HepG2 (cell line): Measurements from ENCODE around the gene ARHGAP12. TPM values are rescaled to one million over a fixed set of nuclear protein-coding genes. Genes with fewer than 3 reads are reported as not detected.

Source experiments
- ATAC-seq: fragments of 200-7000 bp; cut with Tn5 transposase; 3 replicates; pipeline ENCODE4 v1.9.1; 2020; ENCODE audit warnings: mild to moderate bottlenecking, moderate library complexity
- BruUV-seq: library from RNA; stranded (reverse); fragments of 400-500 nt; replicated peaks from 2 replicates; lab custom pipeline; 2021; lab: Mats Ljungman, UMichigan
- CTCF ChIA-PET: fragments of 300-600 bp; formaldehyde crosslinking; extraction: SDS; loops from one replicate; lab custom pipeline; 2021; ENCODE audit warnings: low total read pairs, inconsistent platforms, low intra/inter-chr PET ratio; lab: Yijun Ruan, JAX
- POLR2A ChIA-PET: fragments of 350-600 bp; sonication (Branson Sonifier 250); formaldehyde crosslinking; loops from one replicate; lab custom pipeline; 2020; ENCODE audit warnings: antibody characterized with exemption, inconsistent platforms; lab: Yijun Ruan, JAX
- DNase-seq: peaks from one replicate; pipeline ENCODE4 v3.0.0-alpha.2; 2015; ENCODE audit warnings: low spot score
- FAIRE-seq: peaks from 3 replicates; lab custom pipeline; 2011; peaks lifted over from hg19 to GRCh38; lab: Jason Lieb, UNC
- H2AFZ ChIP-seq: one replicate; pipeline ENCODE4 v1.6.1; 2011; ENCODE audit warnings: low read length, inconsistent platforms
- H3K27ac ChIP-seq: fragments of 300-600 bp; 3 replicates; pipeline ENCODE4 v1.8.0; 2011; ENCODE audit warnings: mixed run types, mild to moderate bottlenecking, mixed read lengths, low read length, inconsistent platforms; ENCODE audit not compliant: insufficient read depth; ENCODE audit errors: extremely low read length
- H3K27me3 ChIP-seq, 2 experiments: fragments of 200-600 bp in 1 of 2; 2 replicates in 1 of 2; 3 replicates in 1 of 2; pipeline versions ENCODE4 v1.6.0 to v1.8.0; 2011; ENCODE audit warnings: low read length in 2 of 2, mild to moderate bottlenecking in 2 of 2, moderate library complexity in 2 of 2, inconsistent platforms in 1 of 2; ENCODE audit not compliant: insufficient read depth in 2 of 2, control insufficient read depth in 1 of 2
- H3K36me3 ChIP-seq, 2 experiments: fragments of 200-600 bp in 1 of 2; replicated peaks in 1 of 2; 2 replicates in 1 of 2; 3 replicates in 1 of 2; pipeline versions ENCODE4 v1.5.1 to v1.8.0; 2011; ENCODE audit warnings: low read length in 2 of 2, inconsistent platforms in 1 of 2; ENCODE audit not compliant: insufficient read depth in 2 of 2, control insufficient read depth in 1 of 2
- H3K4me1 ChIP-seq: 2 replicates; pipeline ENCODE4 v1.5.1; 2012; ENCODE audit warnings: low read length, inconsistent platforms; ENCODE audit not compliant: insufficient read depth
- H3K4me2 ChIP-seq: 2 replicates; pipeline ENCODE4 v1.6.0; 2011; ENCODE audit warnings: low read depth, low read length, inconsistent platforms
- H3K4me3 ChIP-seq, 3 experiments: fragments of 200-600 bp in 1 of 3; sonication (generic), shearing (Covaris generic) in 1 of 3; replicated peaks in 1 of 3; 2 replicates each; pipeline ENCODE4 v1.5.1; 2011 to 2016; ENCODE audit warnings: low read length in 3 of 3, inconsistent platforms in 2 of 3, low read depth in 2 of 3, mild to moderate bottlenecking in 2 of 3, control low read depth in 1 of 3, mixed read lengths in 1 of 3; ENCODE audit not compliant: insufficient read depth in 1 of 3
- H3K79me2 ChIP-seq: one replicate; pipeline ENCODE4 v1.6.1; 2011; ENCODE audit warnings: low read length, inconsistent platforms; ENCODE audit not compliant: insufficient read depth
- H3K9ac ChIP-seq: 2 replicates; pipeline ENCODE4 v1.6.0; 2011; ENCODE audit warnings: mild to moderate bottlenecking, low read depth, low read length, inconsistent platforms; ENCODE audit not compliant: insufficient read depth
- H3K9me3 ChIP-seq: 2 replicates; pipeline ENCODE4 v1.5.1; 2012; ENCODE audit warnings: mild to moderate bottlenecking, low read length
- H4K20me1 ChIP-seq: 2 replicates; pipeline ENCODE4 v1.6.0; 2011; ENCODE audit warnings: inconsistent platforms, mild to moderate bottlenecking, low read length, moderate library complexity; ENCODE audit not compliant: insufficient read depth
- ELF3 ChIP-seq: IDR thresholded peaks from 2 replicates; pipeline ENCODE4 v1.6.1; 2016; ENCODE audit warnings: missing genetic modification reagents, missing compliant biosample characterization
- ESRRA ChIP-seq: sonication (generic); formaldehyde crosslinking; IDR thresholded peaks from 2 replicates; pipeline ENCODE4 v1.5.1; 2020; ENCODE audit warnings: mild to moderate bottlenecking, low read depth, missing genetic modification reagents
- NFYB ChIP-seq: sonication (generic); formaldehyde crosslinking; IDR thresholded peaks from 2 replicates; pipeline ENCODE4 v1.4.0; 2020; ENCODE audit warnings: missing genetic modification reagents
- PPARG ChIP-seq: conservative IDR thresholded peaks from 2 replicates; pipeline ENCODE4 v1.6.1; 2016; ENCODE audit warnings: missing biosample characterization, missing genetic modification reagents
- TAF1 ChIP-seq: sonication (generic); formaldehyde crosslinking; IDR thresholded peaks from 2 replicates; pipeline ENCODE4 v1.4.0; 2020; ENCODE audit warnings: missing genetic modification reagents
- TBP ChIP-seq: sonication (generic); formaldehyde crosslinking; IDR thresholded peaks from 2 replicates; pipeline ENCODE4 v1.5.0; 2020; ENCODE audit warnings: missing genetic modification reagents
- ZBTB37 ChIP-seq: sonication (generic); formaldehyde crosslinking; IDR thresholded peaks from 2 replicates; pipeline ENCODE4 v1.4.0; 2020; ENCODE audit warnings: mild to moderate bottlenecking, missing genetic modification reagents
- ZBTB44 ChIP-seq: sonication (generic); formaldehyde crosslinking; IDR thresholded peaks from 2 replicates; pipeline ENCODE4 v1.4.0; 2020; ENCODE audit warnings: missing genetic modification reagents
- ZC3H4 ChIP-seq: sonication (generic); formaldehyde crosslinking; IDR thresholded peaks from 2 replicates; pipeline ENCODE4 v1.4.0; 2020; ENCODE audit warnings: missing genetic modification reagents, borderline replicate concordance
- ZNF326 ChIP-seq: sonication (generic); formaldehyde crosslinking; IDR thresholded peaks from 2 replicates; pipeline ENCODE4 v1.4.0; 2020; ENCODE audit warnings: missing genetic modification reagents, borderline replicate concordance
- ZNF431 ChIP-seq: sonication (generic); formaldehyde crosslinking; IDR thresholded peaks from 2 replicates; pipeline ENCODE4 v1.9.0; 2022; ENCODE audit warnings: missing genetic modification reagents, low read depth, mild to moderate bottlenecking, borderline replicate concordance
- ZNF432 ChIP-seq: sonication (generic); formaldehyde crosslinking; IDR thresholded peaks from 2 replicates; pipeline ENCODE4 v1.5.0; 2020; ENCODE audit warnings: missing genetic modification reagents, mild to moderate bottlenecking, borderline replicate concordance
- ZNF484 ChIP-seq: sonication (generic); formaldehyde crosslinking; IDR thresholded peaks from 2 replicates; pipeline ENCODE4 v1.5.1; 2020; ENCODE audit warnings: mild to moderate bottlenecking, low read depth, missing genetic modification reagents, borderline replicate concordance
- ZNF574 ChIP-seq: sonication (generic); formaldehyde crosslinking; IDR thresholded peaks from 2 replicates; pipeline ENCODE4 v1.4.0; 2020; ENCODE audit warnings: missing genetic modification reagents
- ZNF691 ChIP-seq: sonication (generic); formaldehyde crosslinking; IDR thresholded peaks from 2 replicates; pipeline ENCODE4 v1.4.0; 2020; ENCODE audit warnings: missing genetic modification reagents, low read depth, mild to moderate bottlenecking, borderline replicate concordance
- WGBS: methylation state at CpG from one replicate; pipeline ENCODE4 v1.1.6; 2017; ENCODE audit warnings: low lambda C conversion rate; 5-methylcytosine and 5-hydroxymethylcytosine counted together
- in situ Hi-C: cut with HindIII; loops from 2 replicates; pipeline ENCODE4 v1.10.0; 2017; ENCODE audit warnings: low pct_unique_long_range_greater_than_20kb; ENCODE audit not compliant: extremely low pct_ligation_motif_present
- intact Hi-C: fragments of 100-400 bp; cut with micrococcal nuclease; formaldehyde crosslinking; loops from one replicate; pipeline ENCODE4 v1.10.0; 2022; ENCODE audit not compliant: unreplicated experiment
- polyA plus RNA-seq, 8 experiments: library from polyadenylated mRNA; depleted of rRNA in 3 of 8; stranded (reverse) in 7 of 8; unstranded in 1 of 8; fragments of >200 nt; fragmentation: Illumina TruSeq in 4 of 8; extraction: Trizol in 4 of 8; gene quantifications; 2 replicates each; pipeline versions ENCODE4 v1.2.1 to v1.2.3, GENCODE V29; 2011 to 2016; ENCODE audit warnings: low read depth in 4 of 8, missing spikeins in 1 of 8, mixed read lengths in 1 of 8; ENCODE audit not compliant: insufficient read depth in 1 of 8
- total RNA-seq, 5 experiments: library from RNA; depleted of rRNA; stranded (reverse); fragments of >200 nt; fragmentation: Illumina TruSeq; extraction: Trizol; gene quantifications; 2 replicates each; pipeline ENCODE4 v1.2.3, GENCODE V29; 2016; ENCODE audit warnings: low read depth in 1 of 5

Gene ARHGAP12
- total and polyA plus RNA-seq, 2 of the 13 experiments (the other 11 are each of a cell fraction or from before 2014, with no cell fraction given), result 25.0 to 54.6 TPM

GRCh38 chr10:31867646-31868045 lies 61.0 kb downstream of the ARHGAP12 start:
- no peaks in the 10 kb centered on the region for H3K36me3 ChIP-seq
- peaks cover 90% of the 10 kb centered on the region for H3K79me2 ChIP-seq
- intact Hi-C loops (loop anchor here (10.0 kb wide), 1 partner anchor 347 kb away; no protein-coding TSS in a partner anchor), in situ Hi-C loops (no loop called here)
- TF ChIP-seq ZC3H4 (CRISPR knock-in tag), result no peak
- TF ChIP-seq PPARG (CRISPR knock-in tag), result no peak
- no peak for TF ChIP-seq ELF3 (CRISPR knock-in tag)
- TF ChIP-seq ZBTB37 (CRISPR knock-in tag), result no peak
- TF ChIP-seq ZNF326, result no peak
- TF ChIP-seq ZNF574 (CRISPR knock-in tag), result no peak
- TF ChIP-seq ZNF691 (CRISPR knock-in tag), result no peak
- no peak for TF ChIP-seq ZNF432
- no peak for TF ChIP-seq ZNF431 (CRISPR knock-in tag)
- no peak for TF ChIP-seq NFYB (CRISPR knock-in tag)
- no peak for TF ChIP-seq ZNF484 (CRISPR knock-in tag)
- TF ChIP-seq ESRRA (CRISPR knock-in tag), result no peak
- TF ChIP-seq ZBTB44 (CRISPR knock-in tag), result no peak
- TF ChIP-seq TBP (CRISPR knock-in tag), result no peak
- no peak for TF ChIP-seq TAF1 (CRISPR knock-in tag)
- H3K27me3 ChIP-seq, result no peaks in the 10 kb centered on the region; a peak in 1 of 5 replicates
- over 99% methylated on average over 3 of the region's 3 CpGs for WGBS
- FAIRE-seq, result no peak
- H3K4me2 ChIP-seq, result no peak overlapping the region
- no peaks in the 10 kb centered on the region; the same call in 1 of the 2 replicates for H4K20me1 ChIP-seq
- DNase-seq, result no peak
- no peaks in the 10 kb centered on the region for H3K9me3 ChIP-seq
- POLR2A ChIA-PET, result no interaction called here
- BruUV-seq, result no TSS peak
- no peak overlapping the region for H3K27ac ChIP-seq
- peaks cover 51% of the 10 kb centered on the region for H3K4me1 ChIP-seq
- CTCF ChIA-PET, result no interaction called here
- H3K9ac ChIP-seq, result no peak overlapping the region
- H2AFZ ChIP-seq, result no peak overlapping the region
- ATAC-seq, result no peak
- H3K4me3 ChIP-seq, result no peak overlapping the region
